Measurements from ENCODE around the gene WDFY2. TPM values are rescaled to one million over a fixed set of nuclear protein-coding genes. Genes with fewer than 3 reads are reported as not detected.

WDFY2 gene
- total RNA-seq, 1 donor from 2014 or later, result 43.0 TPM

DNA sequence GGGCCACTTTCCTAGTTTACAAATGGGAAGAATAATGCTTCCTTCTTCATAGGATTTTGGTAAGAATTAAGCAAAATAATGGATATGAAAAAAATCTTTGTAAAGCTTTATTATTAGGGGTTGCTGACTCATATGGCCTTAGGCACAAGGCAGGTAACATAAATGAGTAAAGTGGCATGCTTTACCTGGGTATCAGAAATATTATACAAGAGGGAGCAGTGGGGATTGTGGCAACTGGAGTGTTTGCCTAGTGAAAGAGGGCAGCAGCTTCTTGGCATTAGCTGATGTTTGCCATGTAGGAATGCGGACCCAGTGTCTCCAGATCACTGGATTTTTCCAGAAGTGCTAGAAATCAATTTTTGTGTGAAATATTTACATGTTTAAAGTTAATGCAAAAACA, 19.5 kb downstream of the WDFY2 start:
- H3K27ac Mint-ChIP-seq (ENCODE audit: unreplicated experiment), result no peak overlapping the region
- TF ChIP-seq, protein P1, sequence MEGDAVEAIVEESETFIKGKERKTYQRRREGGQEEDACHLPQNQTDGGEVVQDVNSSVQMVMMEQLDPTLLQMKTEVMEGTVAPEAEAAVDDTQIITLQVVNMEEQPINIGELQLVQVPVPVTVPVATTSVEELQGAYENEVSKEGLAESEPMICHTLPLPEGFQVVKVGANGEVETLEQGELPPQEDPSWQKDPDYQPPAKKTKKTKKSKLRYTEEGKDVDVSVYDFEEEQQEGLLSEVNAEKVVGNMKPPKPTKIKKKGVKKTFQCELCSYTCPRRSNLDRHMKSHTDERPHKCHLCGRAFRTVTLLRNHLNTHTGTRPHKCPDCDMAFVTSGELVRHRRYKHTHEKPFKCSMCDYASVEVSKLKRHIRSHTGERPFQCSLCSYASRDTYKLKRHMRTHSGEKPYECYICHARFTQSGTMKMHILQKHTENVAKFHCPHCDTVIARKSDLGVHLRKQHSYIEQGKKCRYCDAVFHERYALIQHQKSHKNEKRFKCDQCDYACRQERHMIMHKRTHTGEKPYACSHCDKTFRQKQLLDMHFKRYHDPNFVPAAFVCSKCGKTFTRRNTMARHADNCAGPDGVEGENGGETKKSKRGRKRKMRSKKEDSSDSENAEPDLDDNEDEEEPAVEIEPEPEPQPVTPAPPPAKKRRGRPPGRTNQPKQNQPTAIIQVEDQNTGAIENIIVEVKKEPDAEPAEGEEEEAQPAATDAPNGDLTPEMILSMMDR (IDR thresholded peaks at IDR 0.05; ENCODE audit: partially characterized antibody, unreplicated experiment), result no peak

GRCh38 chr13:51605698-51606097, 21.4 kb downstream of the WDFY2 start:
- no peaks in the 10 kb centered on the region for H3K9me3 Mint-ChIP-seq (ENCODE audit: unreplicated experiment)
- peaks cover 29% of the 10 kb centered on the region for H3K4me1 Mint-ChIP-seq (ENCODE audit: low read depth, unreplicated experiment)
- TF ChIP-seq, protein P1 (IDR thresholded peaks at IDR 0.05; ENCODE audit: partially characterized antibody, unreplicated experiment), result no peak
- peaks cover 2% of the 10 kb centered on the region for H3K27me3 Mint-ChIP-seq (ENCODE audit: unreplicated experiment)
- no peak for DNase-seq
- no peaks in the 10 kb centered on the region for H3K36me3 Mint-ChIP-seq (ENCODE audit: unreplicated experiment)
- no peak overlapping the region for H3K27ac Mint-ChIP-seq (ENCODE audit: unreplicated experiment)
- H3K4me3 Mint-ChIP-seq (ENCODE audit: unreplicated experiment), result no peak overlapping the region

More for the DNA sequence above, 19.5 kb downstream of the WDFY2 start:
- Mint-ChIP-seq H3K27me3 (ENCODE audit: unreplicated experiment) (peaks cover 2% of the 10 kb centered on the region), H3K4me1 (ENCODE audit: low read depth, unreplicated experiment) (peaks cover 19% of the 10 kb centered on the region), H3K9me3 (ENCODE audit: unreplicated experiment) (no peaks in the 10 kb centered on the region), H3K36me3 (ENCODE audit: unreplicated experiment) (no peaks in the 10 kb centered on the region), H3K4me3 (ENCODE audit: unreplicated experiment) (no peak overlapping the region)
- DNase-seq, result no peak

DNA sequence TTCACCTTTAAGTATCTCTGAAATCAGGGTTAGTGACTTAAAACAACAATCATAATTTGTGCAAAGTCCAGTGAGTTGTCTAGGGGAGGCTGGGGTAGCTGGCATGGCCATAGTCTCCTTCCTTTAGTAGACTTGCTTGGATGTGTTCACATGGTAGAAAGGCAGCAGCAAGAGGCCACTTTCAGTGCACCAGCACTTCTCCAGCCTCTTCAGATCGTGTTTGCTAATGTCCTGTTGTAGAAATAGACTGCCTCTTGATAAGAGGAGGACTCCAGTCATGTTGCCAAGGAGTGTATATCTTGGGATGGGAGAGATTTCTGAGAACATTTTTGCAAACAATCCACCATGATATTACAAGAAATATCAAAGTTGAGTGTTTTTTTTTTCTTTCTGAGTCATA, 22.9 kb downstream of the WDFY2 start:
- Mint-ChIP-seq H3K27ac (ENCODE audit: unreplicated experiment) (no peak overlapping the region), H3K27me3 (ENCODE audit: unreplicated experiment) (peaks cover 2% of the 10 kb centered on the region), H3K4me1 (ENCODE audit: low read depth, unreplicated experiment) (peaks cover 35% of the 10 kb centered on the region), H3K36me3 (ENCODE audit: unreplicated experiment) (no peaks in the 10 kb centered on the region), H3K9me3 (ENCODE audit: unreplicated experiment) (no peaks in the 10 kb centered on the region), H3K4me3 (ENCODE audit: unreplicated experiment) (no peak overlapping the region)
- no peak for DNase-seq
- TF ChIP-seq, protein P1 (IDR thresholded peaks at IDR 0.05; ENCODE audit: partially characterized antibody, unreplicated experiment), result no peak

- peaks cover 8% of the 10 kb centered on the region for H3K9me3 Mint-ChIP-seq (ENCODE audit: unreplicated experiment)
- no peaks in the 10 kb centered on the region for H3K36me3 Mint-ChIP-seq (ENCODE audit: unreplicated experiment)
- DNase-seq, result no peak
- peaks cover 42% of the 10 kb centered on the region for H3K4me1 Mint-ChIP-seq (ENCODE audit: low read depth, unreplicated experiment)
- H3K4me3 Mint-ChIP-seq (ENCODE audit: unreplicated experiment), result no peak overlapping the region
- H3K27me3 Mint-ChIP-seq (ENCODE audit: unreplicated experiment), result peaks cover 6% of the 10 kb centered on the region
- H3K27ac Mint-ChIP-seq (ENCODE audit: unreplicated experiment), result no peak overlapping the region
- TF ChIP-seq, protein P1 (IDR thresholded peaks at IDR 0.05; ENCODE audit: partially characterized antibody, unreplicated experiment), result no peak
Measured at GRCh38 chr13:51608857-51609406, 24.7 kb downstream of the WDFY2 start.

- H3K4me1 Mint-ChIP-seq (ENCODE audit: low read depth, unreplicated experiment), result peaks cover 41% of the 10 kb centered on the region
- H3K27ac Mint-ChIP-seq (ENCODE audit: unreplicated experiment), result peak overlapping the region; percentile 91
- H3K9me3 Mint-ChIP-seq (ENCODE audit: unreplicated experiment), result peaks cover 16% of the 10 kb centered on the region
- peaks cover 8% of the 10 kb centered on the region for H3K27me3 Mint-ChIP-seq (ENCODE audit: unreplicated experiment)
- H3K4me3 Mint-ChIP-seq (ENCODE audit: unreplicated experiment), result peak overlapping the region; percentile 5
- no peaks in the 10 kb centered on the region for H3K36me3 Mint-ChIP-seq (ENCODE audit: unreplicated experiment)
- TF ChIP-seq, protein P1 (IDR thresholded peaks at IDR 0.05; ENCODE audit: partially characterized antibody, unreplicated experiment), result no peak
- no peak for DNase-seq
Measured at GRCh38 chr13:51612867-51613266, 28.6 kb downstream of the WDFY2 start.

All from glutamatergic neuron (in vitro differentiated cells).